ENCODE data around the gene CACNA2D3.

Gene CACNA2D3

GRCh38 chr3:54171951-54172350 is 49.6 kb downstream of the CACNA2D3 start:
- no peak for DNase-seq

GRCh38 chr3:54173371-54173770 is 51.0 kb downstream of the CACNA2D3 start:
- DNase-seq = no peak

GRCh38 chr3:54176106-54176505 is 53.8 kb downstream of the CACNA2D3 start:
- DNase-seq = no peak

GRCh38 chr3:54177816-54178215 is 55.5 kb downstream of the CACNA2D3 start:
- no peak for DNase-seq

- no peak for DNase-seq
Observed at GRCh38 chr3:54178376-54178775, 56.0 kb downstream of the CACNA2D3 start.

- DNase-seq = no peak
Observed at GRCh38 chr3:54180921-54181320, 58.6 kb downstream of the CACNA2D3 start.

- DNase-seq = no peak
Observed at GRCh38 chr3:54182242-54182641, 59.9 kb downstream of the CACNA2D3 start.

GRCh38 chr3:54185740-54186139 is 63.4 kb downstream of the CACNA2D3 start:
- DNase-seq = no peak

GRCh38 chr3:54188176-54188791 is 65.9 kb downstream of the CACNA2D3 start:
- DNase-seq = peak; percentile 7

GRCh38 chr3:54191220-54191619 is 68.9 kb downstream of the CACNA2D3 start:
- no peak for DNase-seq

GRCh38 chr3:54192026-54192425 is 69.7 kb downstream of the CACNA2D3 start:
- no peak for DNase-seq

GRCh38 chr3:54193093-54193492 is 70.7 kb downstream of the CACNA2D3 start:
- no peak for DNase-seq

GRCh38 chr3:54196360-54196991 is 74.1 kb downstream of the CACNA2D3 start:
- no peak for DNase-seq

GRCh38 chr3:54197509-54197908 is 75.2 kb downstream of the CACNA2D3 start:
- no peak for DNase-seq

GRCh38 chr3:54198556-54198955 is 76.2 kb downstream of the CACNA2D3 start:
- DNase-seq = no peak

GRCh38 chr3:54202054-54202453 is 79.7 kb downstream of the CACNA2D3 start:
- DNase-seq = no peak

GRCh38 chr3:54202651-54203248 is 80.4 kb downstream of the CACNA2D3 start:
- no peak for DNase-seq

GRCh38 chr3:54206874-54207273 is 84.5 kb downstream of the CACNA2D3 start:
- no peak for DNase-seq

GRCh38 chr3:54211097-54211496 is 88.7 kb downstream of the CACNA2D3 start:
- no peak for DNase-seq

GRCh38 chr3:54212723-54213122 is 90.4 kb downstream of the CACNA2D3 start:
- no peak for DNase-seq

- DNase-seq = no peak
Observed at GRCh38 chr3:54213907-54214306, 91.6 kb downstream of the CACNA2D3 start.

- no peak for DNase-seq
Observed at GRCh38 chr3:54214845-54215244, 92.5 kb downstream of the CACNA2D3 start.

- DNase-seq = no peak
Observed at GRCh38 chr3:54215521-54215920, 93.2 kb downstream of the CACNA2D3 start.

- DNase-seq = no peak
Observed at GRCh38 chr3:54217828-54218227, 95.5 kb downstream of the CACNA2D3 start.

- no peak for DNase-seq
Observed at GRCh38 chr3:54222316-54222715, 100.0 kb downstream of the CACNA2D3 start.

Data from CD4-positive, alpha-beta T cell treated with Interleukin-10 for 1 hour (primary cell).